Gastrocnemius medialis (tissue), 4 donors: ENCODE measurements around the gene NISCH. TPM values are rescaled to one million over a fixed set of nuclear protein-coding genes. Genes with fewer than 3 reads are reported as not detected.

Source experiments
- ATAC-seq, 2 donors: fragments of 150-250 bp; one replicate each; pipeline ENCODE4 v1.9.1; 2016
- DNase-seq, 2 donors: peaks; one replicate each; pipeline ENCODE4 v3.0.0-alpha.2; 2019
- H3K27ac ChIP-seq, 4 donors: fragments of 200-600 bp; sonication (generic); 1 replicate in 1 of 4; 2 replicates in 3 of 4; pipeline ENCODE4 v1.5.1; 2016 to 2018; ENCODE audit warnings: mild to moderate bottlenecking in 2 of 4, moderate library complexity in 1 of 4
- H3K27me3 ChIP-seq, 3 donors: fragments of 200-600 bp; sonication (generic) in 2 of 3; 1 replicate in 1 of 3; 2 replicates in 2 of 3; pipeline versions ENCODE4 v1.5.1 to v1.6.0; 2016 to 2019; ENCODE audit warnings: mild to moderate bottlenecking in 1 of 3, moderate library complexity in 1 of 3
- H3K36me3 ChIP-seq, 2 donors: fragments of 200-600 bp; sonication (generic) in 1 of 2; one replicate each; pipeline ENCODE4 v1.5.1; 2017 to 2018
- H3K4me1 ChIP-seq, 2 donors: fragments of 200-600 bp; sonication (generic) in 1 of 2; one replicate each; pipeline ENCODE4 v1.5.1; 2016 to 2017; ENCODE audit warnings: mild to moderate bottlenecking in 2 of 2
- H3K4me3 ChIP-seq, 4 donors: fragments of 200-600 bp; sonication (generic) in 3 of 4; 1 replicate in 1 of 4; 2 replicates in 3 of 4; pipeline ENCODE4 v1.5.1; 2016 to 2019; ENCODE audit warnings: mild to moderate bottlenecking in 2 of 4
- H3K9me3 ChIP-seq, 3 donors: fragments of 200-600 bp; sonication (generic) in 2 of 3; 1 replicate in 1 of 3; 2 replicates in 2 of 3; pipeline ENCODE4 v1.5.1; 2016 to 2019
- CTCF ChIP-seq, 5 experiments: fragments of 450-650 bp in 3 of 5; fragments of 200-600 bp in 2 of 5; sonication (generic) in 2 of 5; IDR thresholded peaks in 4 of 5; conservative IDR thresholded peaks in 1 of 5; 1 replicate in 4 of 5; 2 replicates in 1 of 5; pipeline ENCODE4 v1.5.1; 2016 to 2019; ENCODE audit warnings: antibody characterized with exemption in 5 of 5, mild to moderate bottlenecking in 3 of 5, moderate library complexity in 3 of 5
- POLR2A ChIP-seq, 2 donors: fragments of 450-650 bp; IDR thresholded peaks; one replicate each; pipeline ENCODE4 v1.6.1; 2017; ENCODE audit warnings: antibody characterized with exemption in 2 of 2, mild to moderate bottlenecking in 2 of 2, moderate library complexity in 2 of 2
- in situ Hi-C, 4 donors: fragments of 200-750 bp; cut with MboI; loops; one replicate each; pipeline versions ENCODE4 v1.15.0 to v1.8.0; 2017; ENCODE audit warnings: low sequenced_read_pairs in 4 of 4
- intact Hi-C: fragments of 100-400 bp; cut with DNase I; formaldehyde crosslinking; loops from one replicate; pipeline ENCODE4 v1.15.1; 2023; ENCODE audit warnings: low total_unique reads
- total RNA-seq, 4 donors: library from RNA; depleted of rRNA; stranded (reverse); fragments of >200 nt; gene quantifications; one replicate each; pipeline versions ENCODE4 v1.1.0 to v1.2.3, GENCODE V29; 2016

Gene NISCH
- total RNA-seq, 4 donors from 2014 or later, result 19.2 to 38.3 (median 25.0) TPM

GRCh38 chr3:52472239-52473000 lies 17.0 kb downstream of the NISCH start:
- no peak for TF ChIP-seq POLR2A (IDR thresholded peaks at IDR 0.05)
- TF ChIP-seq CTCF (IDR thresholded peaks at IDR 0.05 in 4 of 5, conservative IDR thresholded peaks at IDR 0.05 in 1 of 5), result no peak
- Histone ChIP-seq H3K4me3 (no peak overlapping the region), H3K9me3 (no peaks in the 10 kb centered on the region), H3K4me1 (peaks cover 33 to 48% of the 10 kb centered on the region in 2 donors), H3K36me3 (peaks cover 0 to 62% of the 10 kb centered on the region in 2 donors), H3K27me3 (no peaks in the 10 kb centered on the region), H3K27ac (peak overlapping the region; percentile 69 to 85 (median 78))
- DNase-seq (no peak), ATAC-seq (no peak)
- in situ Hi-C loops, result no loop called here
- intact Hi-C loops, result loop anchor here (1.0 to 5.0 kb wide), 3 partner anchors 64 to 215 kb away; partner anchors contain the start of genes GNL3, PBRM1 and UQCC5

- intact Hi-C loops (loop anchor here (5.0 kb wide), 2 partner anchors 134 to 214 kb away; partner anchors contain the start of genes GNL3 and PBRM1), in situ Hi-C loops (no loop called here)
- DNase-seq, result no peak
- TF ChIP-seq POLR2A (IDR thresholded peaks at IDR 0.05), result no peak
- TF ChIP-seq CTCF (IDR thresholded peaks at IDR 0.05 in 4 of 5, conservative IDR thresholded peaks at IDR 0.05 in 1 of 5), result no peak
- Histone ChIP-seq H3K36me3 (peaks cover 0 to 68% of the 10 kb centered on the region in 2 donors), H3K4me1 (peaks cover 29 to 45% of the 10 kb centered on the region in 2 donors), H3K27me3 (no peaks in the 10 kb centered on the region), H3K27ac (peak overlapping the region in 3 of 4 donors; percentile 18 to 77 (median 29)), H3K4me3 (no peak overlapping the region), H3K9me3 (no peaks in the 10 kb centered on the region)
- ATAC-seq, result no peak
Measured at GRCh38 chr3:52473026-52473425, 17.6 kb downstream of the NISCH start.

GRCh38 chr3:52477076-52477795 lies 21.8 kb downstream of the NISCH start:
- intact Hi-C loops, result no loop called here

GRCh38 chr3:52477796-52478095 lies 22.3 kb downstream of the NISCH start:
- intact Hi-C loops, result no loop called here
- no peak overlapping the region for H3K27ac ChIP-seq
- ATAC-seq (no peak), DNase-seq (no peak)
- H3K9me3 ChIP-seq, result no peaks in the 10 kb centered on the region
- no peaks in the 10 kb centered on the region for H3K4me1 ChIP-seq
- peaks cover 0 to 95% of the 10 kb centered on the region in 2 donors for H3K36me3 ChIP-seq
- in situ Hi-C loops, result no loop called here
- TF ChIP-seq POLR2A (IDR thresholded peaks at IDR 0.05) (no peak), CTCF (IDR thresholded peaks at IDR 0.05 in 4 of 5, conservative IDR thresholded peaks at IDR 0.05 in 1 of 5) (no peak)
- H3K27me3 ChIP-seq, result no peaks in the 10 kb centered on the region
- no peak overlapping the region for H3K4me3 ChIP-seq

More at GRCh38 chr3:52477076-52477795, 21.8 kb downstream of the NISCH start:
- ATAC-seq (no peak), DNase-seq (no peak)
- no peak overlapping the region for H3K4me3 ChIP-seq
- peaks cover 1 to 4% of the 10 kb centered on the region in 2 donors for H3K4me1 ChIP-seq
- H3K9me3 ChIP-seq, result no peaks in the 10 kb centered on the region
- H3K36me3 ChIP-seq, result peaks cover 0 to 95% of the 10 kb centered on the region in 2 donors
- H3K27me3 ChIP-seq, result no peaks in the 10 kb centered on the region
- in situ Hi-C loops, result no loop called here
- no peak overlapping the region for H3K27ac ChIP-seq
- TF ChIP-seq CTCF (IDR thresholded peaks at IDR 0.05 in 4 of 5, conservative IDR thresholded peaks at IDR 0.05 in 1 of 5), result no peak
- TF ChIP-seq POLR2A (IDR thresholded peaks at IDR 0.05), result no peak
